Bronchial epithelial cell (primary cell): ENCODE data around the gene ULK2. TPM values are rescaled to one million over a fixed set of nuclear protein-coding genes. Genes with fewer than 3 reads are reported as not detected.

ENCODE experiments used
- DNase-seq: peaks from one replicate; pipeline ENCODE4 v3.0.0-alpha.2; 2010; ENCODE audit warnings: low read depth
- FAIRE-seq: peaks from 2 replicates; lab custom pipeline; 2011; peaks lifted over from hg19 to GRCh38; lab: Jason Lieb, UNC
- H3K27me3 ChIP-seq: 2 replicates; pipeline ENCODE4 v1.5.1; 2011; ENCODE audit warnings: low read length; ENCODE audit not compliant: control insufficient read depth, insufficient read depth
- H3K36me3 ChIP-seq: 2 replicates; pipeline ENCODE4 v1.5.1; 2011; ENCODE audit warnings: low read length; ENCODE audit not compliant: control insufficient read depth, insufficient read depth
- H3K4me3 ChIP-seq: 2 replicates; pipeline ENCODE4 v1.5.1; 2011; ENCODE audit warnings: mild to moderate bottlenecking, low read depth, low read length, control low read depth
- CTCF ChIP-seq: IDR thresholded peaks from 2 replicates; pipeline ENCODE4 v1.5.1; 2011; ENCODE audit warnings: mild to moderate bottlenecking, moderate library complexity, low read length, control low read depth, inconsistent platforms; ENCODE audit not compliant: insufficient read depth, severe bottlenecking
- total RNA-seq: library from RNA; depleted of rRNA; stranded (reverse); fragments of >200 nt; gene quantifications from 2 replicates; pipeline ENCODE4 v1.2.1, GENCODE V29; 2014

Gene ULK2
- total RNA-seq, 1 donor from 2014 or later: 14.7 TPM

- no peak for FAIRE-seq
- no peak for DNase-seq
- no peak overlapping the region for H3K4me3 ChIP-seq
- peaks cover 3% of the 10 kb centered on the region for H3K36me3 ChIP-seq
- TF ChIP-seq CTCF: no peak
- no peaks in the 10 kb centered on the region for H3K27me3 ChIP-seq
Measured at GRCh38 chr17:19781488-19782458, 86.0 kb downstream of the ULK2 start.

GRCh38 chr17:19780846-19781245 lies 86.9 kb downstream of the ULK2 start:
- no peak for TF ChIP-seq CTCF
- no peaks in the 10 kb centered on the region for H3K27me3 ChIP-seq
- H3K36me3 ChIP-seq: peaks cover 3% of the 10 kb centered on the region
- FAIRE-seq: no peak
- H3K4me3 ChIP-seq: no peak overlapping the region
- DNase-seq: no peak

GRCh38 chr17:19773534-19773933 lies 94.2 kb downstream of the ULK2 start:
- no peak for TF ChIP-seq CTCF
- DNase-seq (no peak), FAIRE-seq (no peak)
- no peak overlapping the region for H3K4me3 ChIP-seq
- H3K36me3 ChIP-seq: no peaks in the 10 kb centered on the region
- no peaks in the 10 kb centered on the region for H3K27me3 ChIP-seq

DNA sequence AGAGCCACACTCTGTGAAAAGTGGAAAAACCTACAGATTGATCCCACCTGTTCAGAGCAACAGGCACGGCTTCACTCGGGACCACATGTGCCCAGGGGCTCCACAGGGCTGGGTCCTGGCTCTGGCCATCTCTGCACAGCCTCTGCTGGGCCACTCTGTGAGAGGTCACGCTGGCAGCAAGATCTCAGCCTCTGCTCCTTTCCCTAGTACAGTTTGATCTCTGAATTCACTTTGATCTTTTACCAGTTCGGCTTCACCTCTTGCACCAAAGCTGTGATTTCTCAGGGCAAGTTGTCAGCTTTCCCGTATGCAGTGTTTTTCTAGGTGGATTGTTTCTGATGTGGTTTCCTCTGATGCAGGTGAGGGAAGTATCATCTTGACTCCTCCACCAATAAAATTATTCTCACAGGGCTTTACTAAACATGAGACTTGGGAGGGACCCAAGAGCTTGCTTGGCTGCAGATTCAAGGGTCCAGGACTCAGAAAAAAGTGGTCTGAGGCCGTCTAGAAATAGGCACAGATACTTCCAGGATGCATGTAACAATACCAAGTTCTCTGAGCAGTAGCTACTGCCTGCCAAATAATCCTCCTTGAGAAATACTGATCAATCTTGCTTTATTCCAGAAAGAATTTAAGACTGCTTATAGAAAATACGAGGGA lies 95.6 kb downstream of the ULK2 start:
- DNase-seq: no peak

More for the DNA sequence above, 95.6 kb downstream of the ULK2 start:
- Histone ChIP-seq H3K27me3 (no peaks in the 10 kb centered on the region), H3K36me3 (no peaks in the 10 kb centered on the region), H3K4me3 (no peak overlapping the region)
- peak; percentile 66 for FAIRE-seq
- no peak for TF ChIP-seq CTCF
